Sciatic nerve (tissue), 2 donors: ENCODE measurements around the gene LIG1. TPM values are rescaled to one million over a fixed set of nuclear protein-coding genes. Genes with fewer than 3 reads are reported as not detected.

Source experiments
- ATAC-seq: fragments of 200-7000 bp; cut with Tn5 transposase; one replicate; pipeline ENCODE4 v1.9.1; 2020; ENCODE audit warnings: mild to moderate bottlenecking, moderate library complexity
- DNase-seq: peaks from one replicate; pipeline ENCODE4 v3.0.0-alpha.2; 2020; ENCODE audit warnings: low spot score
- intact Hi-C: fragments of 100-400 bp; cut with DNase I; formaldehyde crosslinking; loops from one replicate; pipeline ENCODE4 v1.14.2; 2022
- total RNA-seq: library from RNA; stranded (reverse); fragmentation: NEBNext Ultra II Directional; extraction: Animal tissue kit (Norgen Biotek cat#: 25700); gene quantifications from one replicate; pipeline ENCODE4 v1.2.1, GENCODE V29; 2021
- donor health status: DM: no; HTN: no; CAD: no.
- donor health status: DM: no; HTN: no; CAD: no.

The LIG1 gene
- 16.9 TPM for total RNA-seq

DNA sequence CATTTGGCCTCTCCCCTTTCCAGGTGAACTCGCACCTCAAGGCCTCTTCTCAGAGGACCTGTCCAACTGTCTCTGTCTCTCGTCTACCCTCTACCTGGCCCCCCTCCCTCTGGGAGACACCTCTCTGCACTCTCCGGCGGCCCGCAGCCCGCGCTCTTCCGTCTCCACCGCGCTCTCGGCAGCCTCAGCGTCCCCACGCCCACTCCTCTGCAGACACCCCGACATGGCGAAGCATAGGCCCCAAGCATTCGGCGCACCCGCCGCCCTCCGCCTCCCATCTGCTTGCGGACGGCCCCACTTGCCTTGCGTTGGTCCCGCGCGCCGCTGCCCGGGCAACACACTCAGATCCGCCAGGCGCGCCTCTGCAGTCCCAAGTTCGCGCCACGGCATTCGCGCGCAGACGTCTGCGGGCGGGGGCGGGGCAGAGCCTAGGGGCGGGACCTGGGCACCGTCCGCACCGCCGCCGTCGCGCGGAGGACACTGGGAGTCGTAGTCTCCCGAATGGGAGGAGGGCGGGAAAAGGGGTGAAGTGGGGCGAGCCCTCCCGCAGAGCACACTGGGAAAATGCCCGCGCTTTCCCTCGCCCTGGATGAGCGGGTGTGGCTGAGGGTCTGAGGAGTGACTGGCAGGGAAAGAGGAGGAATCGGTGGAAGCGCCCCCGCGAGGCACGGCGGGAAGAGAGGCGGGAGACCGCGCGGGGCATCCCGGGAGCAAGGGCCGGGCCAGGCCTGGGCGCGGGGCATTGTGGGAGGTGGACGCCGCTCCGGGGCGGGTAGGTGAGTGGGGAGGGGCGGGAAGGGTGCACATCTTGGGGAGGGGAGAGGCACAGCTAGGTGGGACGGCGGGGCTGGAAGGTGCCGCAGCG, at the start of gene LIG1, which contains the start of gene ZSWIM9:
TSS of gene LIG1 (minus strand) at position 406 of the 865 bp plus-strand sequence. CDS start 4,778 bp downstream, outside the sequence.
TSS of gene ZSWIM9 (plus strand) at position 742 of the 865 bp plus-strand sequence. CDS start 1,123 bp downstream, outside the sequence.
- peak; percentile 98 for ATAC-seq
- intact Hi-C loops, result no loop called here
- DNase-seq, result peak; percentile 94

GRCh38 chr19:48218997-48219396, 48.9 kb upstream of the LIG1 start:
- intact Hi-C loops, result no loop called here
- DNase-seq (no peak), ATAC-seq (no peak)

GRCh38 chr19:48216933-48217332, 46.8 kb upstream of the LIG1 start:
- DNase-seq (no peak), ATAC-seq (no peak)
- intact Hi-C loops, result no loop called here

DNA sequence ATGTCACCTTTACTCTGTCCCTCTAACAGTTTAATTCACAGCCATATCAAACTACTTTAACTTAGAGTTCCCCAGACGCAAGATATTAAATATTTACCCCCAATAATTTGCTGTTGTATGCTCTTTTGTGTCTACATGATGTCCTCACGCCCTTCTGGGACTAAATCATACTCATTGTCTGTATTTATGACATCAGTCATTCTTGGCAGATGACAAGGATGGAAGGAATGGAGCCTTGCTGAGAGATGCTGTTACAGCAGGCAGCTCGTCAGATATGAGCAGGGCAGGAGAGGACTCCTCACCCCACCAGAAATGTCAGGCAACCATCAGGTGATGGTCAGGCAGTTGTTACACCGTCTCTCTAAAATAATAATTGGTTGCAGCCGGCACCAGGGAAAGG, 43.8 kb upstream of the LIG1 start:
- intact Hi-C loops, result no loop called here

DNA sequence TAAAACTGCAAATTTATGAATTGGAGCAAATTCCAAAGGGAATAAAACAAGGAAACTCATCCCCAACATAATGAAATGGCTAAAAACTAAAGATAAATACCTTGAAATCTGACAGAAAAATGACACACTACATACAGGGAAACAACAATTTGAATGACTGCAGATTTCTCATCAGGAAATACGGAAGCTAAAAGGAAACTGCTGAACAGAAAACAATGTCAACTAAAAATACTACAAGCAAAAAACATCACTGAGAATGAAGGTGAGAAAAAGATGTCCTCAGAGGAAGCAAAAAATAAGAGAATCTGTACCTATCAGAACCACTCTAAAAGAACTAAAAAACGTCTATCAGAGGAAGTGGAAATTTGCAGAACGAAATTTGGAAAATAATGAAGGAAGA, 39.9 kb upstream of the LIG1 start:
- DNase-seq (no peak), ATAC-seq (no peak)
- intact Hi-C loops, result no loop called here

More for the DNA sequence above, 43.8 kb upstream of the LIG1 start:
- DNase-seq, result no peak
- no peak for ATAC-seq

- no peak for DNase-seq
- intact Hi-C loops, result no loop called here
- ATAC-seq, result no peak
Measured at GRCh38 chr19:48206397-48207093, 36.4 kb upstream of the LIG1 start.

GRCh38 chr19:48203794-48204628, 33.9 kb upstream of the LIG1 start:
- intact Hi-C loops, result no loop called here
- peak; percentile 100 for ATAC-seq
- DNase-seq, result peak; percentile 90

DNA sequence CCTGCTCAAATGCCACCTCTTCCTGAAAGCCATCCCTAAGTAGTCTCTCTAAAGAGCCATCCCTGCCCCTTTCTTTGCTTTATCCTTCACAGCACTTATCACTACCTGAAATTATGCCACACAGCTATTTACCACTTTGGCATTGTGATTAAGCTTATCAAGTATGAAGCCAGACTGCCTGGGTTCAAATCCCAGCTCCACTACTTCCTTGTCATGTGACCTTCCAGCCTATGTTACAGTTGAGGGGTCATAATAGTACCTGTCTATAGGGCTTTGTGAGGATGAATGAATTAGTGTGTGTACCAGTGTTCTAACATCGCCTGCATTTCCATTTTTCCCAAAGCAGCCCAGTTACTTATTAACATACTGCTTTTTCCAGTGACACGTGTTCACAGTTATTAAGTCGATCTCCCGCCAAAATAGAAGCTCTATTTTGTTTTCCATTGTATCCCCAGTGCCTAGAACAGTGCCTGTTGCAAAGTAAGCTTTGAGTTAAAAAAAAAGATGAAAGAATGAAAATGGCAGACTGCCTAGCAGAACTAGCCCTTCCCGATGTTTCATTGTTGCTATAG, 33.2 kb upstream of the LIG1 start:
- intact Hi-C loops, result no loop called here
- ATAC-seq, result no peak
- no peak for DNase-seq

DNA sequence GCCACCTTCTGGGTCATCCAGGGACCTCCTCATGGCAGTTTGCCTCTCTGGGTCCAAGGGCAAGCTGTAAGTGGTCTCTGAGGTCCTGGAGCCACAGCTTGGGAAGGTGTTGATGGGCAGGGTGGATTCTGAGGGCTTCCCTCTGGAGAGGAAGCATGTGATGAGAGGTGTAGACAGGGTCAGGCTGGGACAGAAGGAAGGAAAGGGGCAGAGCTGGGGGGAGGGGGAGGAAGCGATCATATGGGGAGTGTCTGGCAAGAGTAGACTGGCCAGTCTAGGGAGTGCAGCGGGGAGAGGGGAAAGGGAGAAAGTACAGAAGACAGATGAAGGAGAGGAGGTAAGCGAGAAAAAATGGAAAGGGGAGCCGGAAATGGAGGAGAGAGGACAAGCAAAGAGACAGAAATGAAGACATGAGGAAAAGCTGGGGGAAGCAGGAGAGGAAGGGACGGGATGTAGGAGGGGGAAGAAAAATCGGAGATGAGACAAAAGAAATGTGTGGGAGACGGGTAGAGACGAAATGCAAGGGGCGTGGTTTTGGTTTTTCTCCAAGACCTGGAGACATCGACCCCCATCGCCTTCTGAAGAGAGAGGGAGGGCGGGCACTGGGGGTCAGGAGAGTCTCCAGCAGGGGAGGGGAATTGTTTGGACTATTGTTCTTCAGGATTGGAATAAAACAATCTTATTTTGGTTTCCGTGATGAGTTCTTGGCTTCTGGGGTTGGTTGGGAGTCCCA, 27.0 kb upstream of the LIG1 start:
- intact Hi-C loops, result no loop called here
- no peak for DNase-seq
- ATAC-seq, result peak; percentile 63

DNA sequence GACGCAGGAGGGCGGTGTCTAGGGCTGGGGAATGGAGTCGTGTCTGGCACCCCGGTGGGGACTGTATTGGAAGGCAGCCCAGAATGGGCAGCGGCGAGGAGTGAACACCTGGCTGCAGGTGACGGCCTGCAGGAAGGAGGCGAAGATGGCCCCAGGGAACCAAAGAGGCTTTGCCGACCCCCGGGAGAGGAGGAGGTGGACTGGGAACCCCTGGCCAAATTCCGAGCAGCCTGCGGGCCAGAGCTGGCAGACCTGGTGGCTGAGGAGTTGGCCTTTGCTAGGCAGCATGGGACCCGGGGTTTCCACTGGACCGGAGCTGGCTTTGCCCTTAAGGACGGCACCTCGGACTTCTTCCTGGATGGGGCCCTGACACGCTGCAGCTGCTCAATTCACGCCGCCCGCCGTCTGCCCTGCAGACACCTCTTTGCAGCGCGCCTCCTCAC, 26.2 kb upstream of the LIG1 start:
- ATAC-seq (peak; percentile 33), DNase-seq (no peak)
- intact Hi-C loops, result no loop called here

DNA sequence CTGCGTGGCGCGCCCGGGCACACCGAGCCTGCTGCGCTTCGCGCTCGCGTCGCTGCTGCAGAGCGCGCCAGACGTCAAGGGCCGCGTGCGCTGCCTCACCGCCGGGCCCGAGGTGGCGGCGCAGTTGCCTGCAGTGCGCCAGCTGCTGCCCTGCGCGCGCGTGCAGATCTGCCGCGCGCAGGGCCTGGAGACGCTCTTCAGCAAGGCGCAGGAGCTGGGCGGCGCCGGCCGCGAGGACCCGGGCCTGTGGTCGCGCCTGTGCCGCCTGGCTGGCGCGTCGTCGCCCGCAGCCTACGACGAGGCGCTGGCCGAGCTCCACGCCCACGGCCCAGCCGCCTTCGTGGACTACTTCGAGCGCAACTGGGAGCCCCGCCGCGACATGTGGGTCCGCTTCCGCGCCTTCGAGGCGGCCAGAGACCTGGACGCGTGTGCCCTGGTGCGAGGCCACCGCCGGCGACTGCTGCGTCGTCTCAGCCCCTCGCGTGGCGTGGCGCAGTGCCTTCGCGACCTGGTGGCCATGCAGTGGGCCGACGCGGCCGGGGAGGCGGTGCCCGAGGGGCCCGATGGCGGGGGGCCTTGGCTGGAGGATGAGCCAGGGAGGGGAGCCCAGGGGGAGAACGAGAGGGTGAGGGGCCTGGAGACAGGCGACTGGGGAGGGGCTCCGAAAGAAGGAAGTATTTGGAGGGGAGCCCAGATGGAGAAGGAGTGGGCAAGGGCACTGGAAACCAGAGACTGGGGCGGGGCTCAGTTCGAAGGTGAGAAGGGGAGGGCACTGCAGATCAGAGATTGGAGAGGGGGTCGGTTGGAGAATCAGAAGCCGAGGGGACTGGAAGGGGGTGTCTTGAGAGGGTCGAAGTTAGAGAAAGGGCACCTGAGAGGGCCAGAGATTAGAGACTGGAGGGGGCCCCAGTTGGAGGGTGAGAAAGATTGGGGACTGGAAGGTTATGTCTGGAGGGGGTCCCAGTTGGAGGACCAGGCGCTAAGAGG, 25.0 kb upstream of the LIG1 start:
- peak; percentile 54 for DNase-seq
- ATAC-seq, result no peak
- intact Hi-C loops, result loop anchor here (5.0 kb wide), 1 partner anchor 1667 kb away; no protein-coding TSS in a partner anchor

DNA sequence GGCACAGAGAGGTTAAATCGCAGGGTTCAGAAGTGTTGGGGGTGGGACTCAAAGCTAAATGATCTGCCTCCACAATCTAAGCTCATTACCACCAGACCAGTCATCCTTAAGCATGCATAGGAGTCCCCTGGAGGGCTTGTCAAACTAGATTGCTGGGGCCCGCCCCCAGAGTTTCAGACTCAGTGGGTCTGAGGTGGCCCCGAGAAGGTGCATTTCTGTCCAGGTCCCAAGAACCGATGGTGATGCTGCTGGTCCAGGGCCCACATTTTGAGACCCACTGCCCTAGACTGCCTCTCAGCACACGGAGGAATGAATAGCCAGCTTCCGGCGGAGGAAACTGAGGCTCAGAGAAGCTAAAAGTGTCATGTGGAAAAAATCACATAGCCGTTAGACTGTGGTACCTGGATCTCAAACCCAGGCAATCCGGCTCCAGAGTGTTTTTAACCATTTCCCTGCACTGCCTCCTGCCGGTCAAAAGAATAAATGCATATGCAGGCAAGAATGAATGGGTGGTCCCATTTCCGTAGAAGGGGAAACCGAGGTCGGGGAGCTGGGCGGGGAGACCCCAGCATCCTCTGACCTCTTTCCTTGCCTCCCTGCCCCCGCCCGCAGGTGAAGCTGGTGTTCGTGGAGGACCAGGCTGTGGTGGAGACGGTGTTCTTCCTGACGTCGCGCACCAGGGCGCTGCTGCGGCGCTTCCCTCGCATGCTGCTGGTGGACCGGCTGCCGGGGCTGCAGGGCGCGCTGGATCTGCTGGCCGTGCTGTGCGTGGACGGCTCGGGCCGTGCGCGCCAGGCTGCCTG, 24.1 kb upstream of the LIG1 start:
- intact Hi-C loops, result loop anchor here (5.0 kb wide), 1 partner anchor 1668 kb away; no protein-coding TSS in a partner anchor
- ATAC-seq (no peak), DNase-seq (peak; percentile 50)

- intact Hi-C loops, result loop anchor here (5.0 kb wide), 1 partner anchor 1670 kb away; no protein-coding TSS in a partner anchor
- ATAC-seq, result no peak
- no peak for DNase-seq
Measured at GRCh38 chr19:48192750-48193149, 22.6 kb upstream of the LIG1 start.

- ATAC-seq, result no peak
- DNase-seq, result no peak
- intact Hi-C loops, result loop anchor here (5.0 kb wide), 1 partner anchor 1671 kb away; no protein-coding TSS in a partner anchor
Measured at GRCh38 chr19:48190885-48191284, 20.7 kb upstream of the LIG1 start.

GRCh38 chr19:48190288-48190884, 20.2 kb upstream of the LIG1 start:
- peak; percentile 50 for DNase-seq
- ATAC-seq, result no peak
- intact Hi-C loops, result loop anchor here (5.0 kb wide), 1 partner anchor 1672 kb away; no protein-coding TSS in a partner anchor
